Measurements from ENCODE around the gene SPC24.
"Not testable (repeated sequence)": the region's sequence is repeated elsewhere in the genome, so short reads cannot be mapped to it uniquely, and the experiment has no call there.

Gene SPC24

GRCh38 chr19:11160440-11160768 is 4.8 kb upstream of the SPC24 start:
- not testable (repeated sequence) for H3K4me1 ChIP-seq (ENCODE audit: control insufficient read depth, insufficient read depth, low read length); H3K9me3 ChIP-seq (ENCODE audit: control insufficient read depth, insufficient read depth, low read depth, low read length); H3K27me3 ChIP-seq (ENCODE audit: control insufficient read depth, insufficient read depth, low read length); H3K27ac ChIP-seq (ENCODE audit: low read depth, low read length); H3K4me3 ChIP-seq (ENCODE audit: low read depth, low read length); H3K9ac ChIP-seq (ENCODE audit: low read length); H3K36me3 ChIP-seq (ENCODE audit: control insufficient read depth, insufficient read depth, low read length)

- H3K9me3 ChIP-seq (ENCODE audit: control insufficient read depth, insufficient read depth, low read depth, low read length): no peaks in the 10 kb centered on the region
- no peak overlapping the region for H3K27ac ChIP-seq (ENCODE audit: low read depth, low read length)
- H3K4me3 ChIP-seq (ENCODE audit: low read depth, low read length): no peak overlapping the region
- no peak overlapping the region for H3K9ac ChIP-seq (ENCODE audit: low read length)
- 0 out of 2 replicates have a peak, but pooled peaks cover 5% of the 10 kb centered on the region for H3K4me1 ChIP-seq (ENCODE audit: control insufficient read depth, insufficient read depth, low read length)
- H3K27me3 ChIP-seq (ENCODE audit: control insufficient read depth, insufficient read depth, low read length): no peaks in the 10 kb centered on the region
- H3K36me3 ChIP-seq (ENCODE audit: control insufficient read depth, insufficient read depth, low read length): no peaks in the 10 kb centered on the region; the same call in 1 of the 2 replicates
Observed at GRCh38 chr19:11159598-11160439, 4.2 kb upstream of the SPC24 start.

GRCh38 chr19:11154683-11155047 is 917 bp downstream of the SPC24 start:
- Histone ChIP-seq H3K36me3 (ENCODE audit: control insufficient read depth, insufficient read depth, low read length) (peaks cover 17% of the 10 kb centered on the region), H3K9ac (ENCODE audit: low read length) (peak overlapping the region; percentile 94), H3K27ac (ENCODE audit: low read depth, low read length) (no peak overlapping the region), H3K9me3 (ENCODE audit: control insufficient read depth, insufficient read depth, low read depth, low read length) (no peaks in the 10 kb centered on the region), H3K4me3 (ENCODE audit: low read depth, low read length) (peak overlapping the region; percentile 99), H3K4me1 (ENCODE audit: control insufficient read depth, insufficient read depth, low read length) (peaks cover 11% of the 10 kb centered on the region; the same call in 1 of the 2 replicates), H3K27me3 (ENCODE audit: control insufficient read depth, insufficient read depth, low read length) (no peaks in the 10 kb centered on the region)

- H3K9ac ChIP-seq (ENCODE audit: low read length): no peak overlapping the region
- peaks cover 32% of the 10 kb centered on the region for H3K36me3 ChIP-seq (ENCODE audit: control insufficient read depth, insufficient read depth, low read length)
- H3K9me3 ChIP-seq (ENCODE audit: control insufficient read depth, insufficient read depth, low read depth, low read length): no peaks in the 10 kb centered on the region
- H3K27me3 ChIP-seq (ENCODE audit: control insufficient read depth, insufficient read depth, low read length): no peaks in the 10 kb centered on the region
- peaks cover 7% of the 10 kb centered on the region; the same call in 1 of the 2 replicates for H3K4me1 ChIP-seq (ENCODE audit: control insufficient read depth, insufficient read depth, low read length)
- no peak overlapping the region for H3K27ac ChIP-seq (ENCODE audit: low read depth, low read length)
- H3K4me3 ChIP-seq (ENCODE audit: low read depth, low read length): no peak overlapping the region
Observed at GRCh38 chr19:11152318-11153062, 3.1 kb downstream of the SPC24 start.

GRCh38 chr19:11151181-11151580 is 4.4 kb downstream of the SPC24 start:
- no peak overlapping the region for H3K9ac ChIP-seq (ENCODE audit: low read length)
- no peak overlapping the region for H3K27ac ChIP-seq (ENCODE audit: low read depth, low read length)
- H3K36me3 ChIP-seq (ENCODE audit: control insufficient read depth, insufficient read depth, low read length): peaks cover 42% of the 10 kb centered on the region
- H3K9me3 ChIP-seq (ENCODE audit: control insufficient read depth, insufficient read depth, low read depth, low read length): no peaks in the 10 kb centered on the region
- H3K27me3 ChIP-seq (ENCODE audit: control insufficient read depth, insufficient read depth, low read length): no peaks in the 10 kb centered on the region
- no peak overlapping the region for H3K4me3 ChIP-seq (ENCODE audit: low read depth, low read length)
- H3K4me1 ChIP-seq (ENCODE audit: control insufficient read depth, insufficient read depth, low read length): peaks cover 6% of the 10 kb centered on the region; the same call in 1 of the 2 replicates

- Histone ChIP-seq H3K4me3 (ENCODE audit: low read depth, low read length) (no peak overlapping the region), H3K36me3 (ENCODE audit: control insufficient read depth, insufficient read depth, low read length) (peaks cover 57% of the 10 kb centered on the region), H3K27ac (ENCODE audit: low read depth, low read length) (no peak overlapping the region), H3K4me1 (ENCODE audit: control insufficient read depth, insufficient read depth, low read length) (peaks cover 9% of the 10 kb centered on the region), H3K27me3 (ENCODE audit: control insufficient read depth, insufficient read depth, low read length) (no peaks in the 10 kb centered on the region), H3K9me3 (ENCODE audit: control insufficient read depth, insufficient read depth, low read depth, low read length) (no peaks in the 10 kb centered on the region), H3K9ac (ENCODE audit: low read length) (no peak overlapping the region)
Observed at GRCh38 chr19:11148001-11148400, 7.6 kb downstream of the SPC24 start.

- Histone ChIP-seq H3K4me3 (ENCODE audit: low read depth, low read length) (no peak overlapping the region), H3K9ac (ENCODE audit: low read length) (no peak overlapping the region), H3K27ac (ENCODE audit: low read depth, low read length) (no peak overlapping the region), H3K36me3 (ENCODE audit: control insufficient read depth, insufficient read depth, low read length) (peaks cover 42% of the 10 kb centered on the region), H3K4me1 (ENCODE audit: control insufficient read depth, insufficient read depth, low read length) (peaks cover 24% of the 10 kb centered on the region), H3K9me3 (ENCODE audit: control insufficient read depth, insufficient read depth, low read depth, low read length) (no peaks in the 10 kb centered on the region), H3K27me3 (ENCODE audit: control insufficient read depth, insufficient read depth, low read length) (no peaks in the 10 kb centered on the region)
Observed at GRCh38 chr19:11145536-11145924, 10.1 kb downstream of the SPC24 start.

GRCh38 chr19:11142528-11143171 is 12.9 kb downstream of the SPC24 start:
- Histone ChIP-seq H3K4me3 (ENCODE audit: low read depth, low read length) (peak overlapping the region; percentile 26; the same call in 1 of the 2 replicates), H3K27me3 (ENCODE audit: control insufficient read depth, insufficient read depth, low read length) (no peaks in the 10 kb centered on the region)

GRCh38 chr19:11141937-11142527 is 13.6 kb downstream of the SPC24 start:
- Histone ChIP-seq H3K9me3 (ENCODE audit: control insufficient read depth, insufficient read depth, low read depth, low read length) (no peaks in the 10 kb centered on the region), H3K4me1 (ENCODE audit: control insufficient read depth, insufficient read depth, low read length) (peaks cover 46% of the 10 kb centered on the region), H3K27me3 (ENCODE audit: control insufficient read depth, insufficient read depth, low read length) (no peaks in the 10 kb centered on the region), H3K36me3 (ENCODE audit: control insufficient read depth, insufficient read depth, low read length) (peaks cover 20% of the 10 kb centered on the region), H3K4me3 (ENCODE audit: low read depth, low read length) (peak overlapping the region; percentile 25; the same call in 1 of the 2 replicates), H3K27ac (ENCODE audit: low read depth, low read length) (peak overlapping the region; percentile 57; the same call in 1 of the 2 replicates), H3K9ac (ENCODE audit: low read length) (peak overlapping the region; percentile 73)

More at GRCh38 chr19:11142528-11143171, 12.9 kb downstream of the SPC24 start:
- Histone ChIP-seq H3K4me1 (ENCODE audit: control insufficient read depth, insufficient read depth, low read length) (peaks cover 43% of the 10 kb centered on the region), H3K36me3 (ENCODE audit: control insufficient read depth, insufficient read depth, low read length) (peaks cover 26% of the 10 kb centered on the region), H3K9me3 (ENCODE audit: control insufficient read depth, insufficient read depth, low read depth, low read length) (no peaks in the 10 kb centered on the region), H3K9ac (ENCODE audit: low read length) (peak overlapping the region; percentile 87), H3K27ac (ENCODE audit: low read depth, low read length) (peak overlapping the region; percentile 94)

GRCh38 chr19:11140896-11141295 is 14.7 kb downstream of the SPC24 start:
- no peak overlapping the region for H3K4me3 ChIP-seq (ENCODE audit: low read depth, low read length)
- H3K9me3 ChIP-seq (ENCODE audit: control insufficient read depth, insufficient read depth, low read depth, low read length): no peaks in the 10 kb centered on the region
- H3K27me3 ChIP-seq (ENCODE audit: control insufficient read depth, insufficient read depth, low read length): no peaks in the 10 kb centered on the region
- H3K27ac ChIP-seq (ENCODE audit: low read depth, low read length): no peak overlapping the region
- H3K4me1 ChIP-seq (ENCODE audit: control insufficient read depth, insufficient read depth, low read length): peaks cover 46% of the 10 kb centered on the region
- H3K9ac ChIP-seq (ENCODE audit: low read length): no peak overlapping the region
- peaks cover 12% of the 10 kb centered on the region for H3K36me3 ChIP-seq (ENCODE audit: control insufficient read depth, insufficient read depth, low read length)
